HCT116 (cell line): ENCODE measurements around the gene CCNK. TPM values are rescaled to one million over a fixed set of nuclear protein-coding genes. Genes with fewer than 3 reads are reported as not detected.

Experiments
- ATAC-seq: fragments of 200-7000 bp; cut with Tn5 transposase; 2 replicates; pipeline ENCODE4 v1.9.1; 2020; ENCODE audit warnings: mild to moderate bottlenecking, moderate library complexity
- BruUV-seq: library from RNA; stranded (reverse); fragments of 400-500 nt; replicated peaks from 2 replicates; lab custom pipeline; 2021; lab: Mats Ljungman, UMichigan
- CTCF ChIA-PET: fragments of 300-600 bp; sonication (Branson Sonifier 250); formaldehyde crosslinking; loops from one replicate; lab custom pipeline; 2021; ENCODE audit warnings: antibody characterized with exemption; lab: Charles Lee
- POLR2A ChIA-PET: fragments of 300-600, 350-600 bp; sonication (Branson Sonifier 250); formaldehyde crosslinking; loops from one replicate; lab custom pipeline; 2021; ENCODE audit warnings: antibody characterized with exemption; lab: Charles Lee
- RAD21 ChIA-PET, 2 experiments: fragments of 300-600 bp; sonication (Branson Sonifier 250); formaldehyde crosslinking; loops; one replicate each; lab custom pipeline; 2023; ENCODE audit warnings: low total read pairs in 2 of 2; ENCODE audit not compliant: uncharacterized antibody in 2 of 2, unreplicated experiment in 2 of 2, low non-redundant PET in 1 of 2; lab: Charles Lee
- DNase-seq: peaks from one replicate; pipeline ENCODE4 v3.0.0-alpha.2; 2010; ENCODE audit warnings: low read depth, low spot score
- H2AFZ ChIP-seq: fragments of 200-600 bp; shearing (Covaris generic), sonication (generic); 2 replicates; pipeline ENCODE4 v1.6.1; 2017; ENCODE audit warnings: low read depth, mixed run types, mixed read lengths, antibody characterized with exemption, low read length; ENCODE audit not compliant: poor library complexity, severe bottlenecking
- H3K27ac ChIP-seq: 2 replicates; pipeline ENCODE4 v1.5.1; 2012; ENCODE audit warnings: low read depth, low read length
- H3K27me3 ChIP-seq: fragments of 200-600 bp; sonication (generic); 2 replicates; pipeline ENCODE4 v1.6.1; 2016; ENCODE audit warnings: mixed run types, low read length, mixed read lengths; ENCODE audit not compliant: insufficient read depth
- H3K36me3 ChIP-seq, 2 experiments: fragments of 200-500 bp in 1 of 2; fragments of 200-600 bp in 1 of 2; sonication (Bioruptor generic) in 1 of 2; sonication (generic) in 1 of 2; 2 replicates each; pipeline versions ENCODE4 v1.5.1 to v1.6.1; 2014 to 2016; ENCODE audit warnings: low read length in 2 of 2, inconsistent platforms in 1 of 2, mixed read lengths in 1 of 2, mixed run types in 1 of 2; ENCODE audit not compliant: insufficient read depth in 2 of 2, control insufficient read depth in 1 of 2
- H3K4me1 ChIP-seq, 2 experiments: fragments of 200-600 bp in 1 of 2; sonication (generic) in 1 of 2; 2 replicates each; pipeline versions ENCODE4 v1.5.1 to v1.6.1; 2012 to 2017; ENCODE audit warnings: low read length in 2 of 2, inconsistent platforms in 1 of 2, mild to moderate bottlenecking in 1 of 2, mixed read lengths in 1 of 2, mixed run types in 1 of 2, moderate library complexity in 1 of 2; ENCODE audit not compliant: insufficient read depth in 2 of 2, control insufficient read depth in 1 of 2
- H3K4me2 ChIP-seq: fragments of 200-600 bp; sonication (generic); 2 replicates; pipeline ENCODE4 v1.6.1; 2017; ENCODE audit warnings: mixed run types, low read length, mixed read lengths
- H3K4me3 ChIP-seq, 2 experiments: fragments of 200-600 bp in 1 of 2; sonication (generic) in 1 of 2; replicated peaks in 1 of 2; 2 replicates each; pipeline ENCODE4 v1.5.1; 2011 to 2016; ENCODE audit warnings: low read length in 2 of 2, control low read depth in 1 of 2, low read depth in 1 of 2, mild to moderate bottlenecking in 1 of 2, mixed read lengths in 1 of 2, mixed run types in 1 of 2
- H3K79me2 ChIP-seq: fragments of 200-600 bp; sonication (generic); 2 replicates; pipeline ENCODE4 v1.6.1; 2017; ENCODE audit warnings: mild to moderate bottlenecking, mixed run types, low read length, moderate library complexity, mixed read lengths; ENCODE audit not compliant: insufficient read depth
- H3K9ac ChIP-seq: fragments of 200-600 bp; sonication (generic); 2 replicates; pipeline ENCODE4 v1.6.1; 2016; ENCODE audit warnings: low read length, mixed read lengths
- H3K9me2 ChIP-seq: fragments of 200-600 bp; sonication (generic), shearing (Covaris generic); 2 replicates; pipeline ENCODE4 v1.6.1; 2017; ENCODE audit warnings: mixed run types, mild to moderate bottlenecking, moderate library complexity; ENCODE audit not compliant: insufficient read depth
- H3K9me3 ChIP-seq, 2 experiments: fragments of 200-500 bp in 1 of 2; fragments of 200-600 bp in 1 of 2; sonication (Bioruptor generic) in 1 of 2; sonication (generic) in 1 of 2; 2 replicates each; pipeline ENCODE4 v1.6.1; 2014 to 2017; ENCODE audit warnings: low read length in 2 of 2, mixed read lengths in 2 of 2, inconsistent platforms in 1 of 2, low read depth in 1 of 2, mild to moderate bottlenecking in 1 of 2, mixed run types in 1 of 2, moderate library complexity in 1 of 2; ENCODE audit not compliant: control insufficient read depth in 1 of 2, insufficient read depth in 1 of 2
- H4K20me1 ChIP-seq: fragments of 200-600 bp; sonication (generic), shearing (Covaris generic); 2 replicates; pipeline ENCODE4 v1.6.1; 2017; ENCODE audit warnings: mixed run types, mild to moderate bottlenecking, moderate library complexity; ENCODE audit not compliant: insufficient read depth
- ATF3 ChIP-seq: IDR thresholded peaks from 2 replicates; pipeline ENCODE4 v1.6.1; 2012
- CBX3 ChIP-seq: IDR thresholded peaks from 2 replicates; pipeline ENCODE4 v1.6.1; 2012; ENCODE audit warnings: low read depth
- CEBPB ChIP-seq: IDR thresholded peaks from 2 replicates; pipeline ENCODE4 v1.6.1; 2012; ENCODE audit warnings: low read depth
- EGR1 ChIP-seq: IDR thresholded peaks from 2 replicates; pipeline ENCODE4 v1.6.1; 2012; ENCODE audit warnings: low read depth
- ELF1 ChIP-seq: IDR thresholded peaks from 2 replicates; pipeline ENCODE4 v1.6.1; 2012; ENCODE audit warnings: low read depth, borderline replicate concordance
- EZH2 ChIP-seq: fragments of 200-600 bp; sonication (generic); IDR thresholded peaks from 2 replicates; pipeline ENCODE4 v1.6.1; 2017; ENCODE audit warnings: antibody characterized with exemption, mixed run types
- EZH2phosphoT487 ChIP-seq: fragments of 200-600 bp; IDR thresholded peaks from 2 replicates; pipeline ENCODE4 v1.6.1; 2018; ENCODE audit warnings: antibody characterized with exemption, borderline replicate concordance
- FOSL1 ChIP-seq: IDR thresholded peaks from 2 replicates; pipeline ENCODE4 v1.6.1; 2012; ENCODE audit warnings: low read depth
- JUND ChIP-seq: IDR thresholded peaks from 2 replicates; pipeline ENCODE4 v1.6.1; 2012
- POLR2AphosphoS5 ChIP-seq: IDR thresholded peaks from 2 replicates; pipeline ENCODE4 v1.6.1; 2011; ENCODE audit warnings: mild to moderate bottlenecking, low read depth, low read length, moderate library complexity
- RAD21 ChIP-seq: IDR thresholded peaks from 2 replicates; pipeline ENCODE4 v1.6.1; 2012; ENCODE audit warnings: low read depth, mild to moderate bottlenecking
- REST ChIP-seq: IDR thresholded peaks from 2 replicates; pipeline ENCODE4 v1.6.1; 2012; ENCODE audit warnings: low read depth
- SIN3A ChIP-seq: IDR thresholded peaks from 2 replicates; pipeline ENCODE4 v1.6.1; 2012; ENCODE audit warnings: low read depth
- SP1 ChIP-seq: IDR thresholded peaks from 2 replicates; pipeline ENCODE4 v1.6.1; 2012; ENCODE audit warnings: low read depth
- SRF ChIP-seq: IDR thresholded peaks from 2 replicates; pipeline ENCODE4 v1.6.1; 2012; ENCODE audit warnings: low read depth
- TCF7L2 ChIP-seq: IDR thresholded peaks from 2 replicates; pipeline ENCODE4 v1.7.0; 2011; ENCODE audit warnings: borderline replicate concordance, inconsistent platforms; ENCODE audit not compliant: insufficient read depth, insufficient read length; ENCODE audit errors: extremely low read depth
- YY1 ChIP-seq: IDR thresholded peaks from 2 replicates; pipeline ENCODE4 v1.6.1; 2011; ENCODE audit warnings: low read length, low read depth, moderate library complexity, mild to moderate bottlenecking; ENCODE audit not compliant: insufficient replicate concordance; ENCODE audit errors: extremely low read depth
- ZBTB33 ChIP-seq: IDR thresholded peaks from 2 replicates; pipeline ENCODE4 v1.6.1; 2011; ENCODE audit warnings: mild to moderate bottlenecking, low read length, moderate library complexity; ENCODE audit not compliant: insufficient replicate concordance; ENCODE audit errors: extremely low read depth
- ZFX ChIP-seq: fragments of 450-650 bp; IDR thresholded peaks from 2 replicates; pipeline ENCODE4 v1.6.1; 2017
- ZNF274 ChIP-seq: fragments of 200-500 bp; sonication (Bioruptor generic); IDR thresholded peaks from 2 replicates; pipeline ENCODE4 v1.6.1; 2014; ENCODE audit warnings: mild to moderate bottlenecking, low read depth, low read length, inconsistent platforms
- intact Hi-C: fragments of 100-400 bp; cut with micrococcal nuclease; formaldehyde crosslinking; loops from 2 replicates; pipeline ENCODE4 v1.10.0; 2022
- total RNA-seq: library from RNA; stranded (reverse); gene quantifications from one replicate; pipeline ENCODE4 v1.2.1, GENCODE V29; 2021; ENCODE audit not compliant: unreplicated experiment

Gene CCNK
- total RNA-seq, 1 experiment from 2014 or later: 68.2 TPM

- Histone ChIP-seq H3K9ac (no peak overlapping the region), H3K4me2 (no peak overlapping the region), H3K27ac (no peak overlapping the region), H3K4me1 (peaks cover 18 to 24% of the 10 kb centered on the region in 2 experiments), H2AFZ (no peak overlapping the region), H3K27me3 (no peaks in the 10 kb centered on the region), H4K20me1 (no peaks in the 10 kb centered on the region), H3K9me3 (no peaks in the 10 kb centered on the region), H3K79me2 (peaks cover 23% of the 10 kb centered on the region; the same call in 1 of the 2 replicates), H3K9me2 (no peaks in the 10 kb centered on the region), H3K36me3 (no peaks in the 10 kb centered on the region), H3K4me3 (no peak overlapping the region)
- no TSS peak for BruUV-seq
- intact Hi-C loops: no loop called here
- no peak for DNase-seq
- RAD21 ChIA-PET: no interaction called here
- ATAC-seq: no peak
- CTCF ChIA-PET: no interaction called here
- POLR2A ChIA-PET: no interaction called here
- TF ChIP-seq ZFX: no peak
- TF ChIP-seq CEBPB: no peak
- no peak for TF ChIP-seq YY1
- TF ChIP-seq ZBTB33: no peak
- TF ChIP-seq REST: no peak
- no peak for TF ChIP-seq ELF1
- TF ChIP-seq CBX3: no peak
- no peak for TF ChIP-seq JUND
- TF ChIP-seq ZNF274: no peak
- TF ChIP-seq EZH2: no peak
- no peak for TF ChIP-seq TCF7L2
- TF ChIP-seq SIN3A: no peak
- TF ChIP-seq EGR1: no peak
- no peak for TF ChIP-seq RAD21
- no peak for TF ChIP-seq FOSL1
- no peak for TF ChIP-seq SRF
- TF ChIP-seq ATF3: no peak
- no peak for TF ChIP-seq POLR2AphosphoS5
- no peak for TF ChIP-seq EZH2phosphoT487
- TF ChIP-seq SP1: no peak
Observed at GRCh38 chr14:99535908-99536778, 54.9 kb downstream of the CCNK start.
